CD14-positive monocyte (primary cell): Measurements from ENCODE around the gene MDM4. TPM values are rescaled to one million over a fixed set of nuclear protein-coding genes. Genes with fewer than 3 reads are reported as not detected.
A peak's percentile ranks its signal among the peaks of the same experiment; 100 is the strongest.

Experiments
- DNase-seq, 3 donors: peaks; one replicate each; pipeline ENCODE4 v3.0.0-alpha.2; 2011 to 2022
- H2AFZ ChIP-seq: 2 replicates; pipeline ENCODE4 v1.6.0; 2012; ENCODE audit warnings: mild to moderate bottlenecking, low read depth, low read length, inconsistent platforms; ENCODE audit not compliant: insufficient read depth, poor library complexity, severe bottlenecking
- H3K27ac ChIP-seq, 2 donors: 1 replicate in 1 of 2; 2 replicates in 1 of 2; pipeline ENCODE4 v1.5.1; 2012 to 2013; ENCODE audit warnings: low read length in 2 of 2, control low read depth in 1 of 2, inconsistent platforms in 1 of 2, low read depth in 1 of 2, mild to moderate bottlenecking in 1 of 2
- H3K27me3 ChIP-seq, 2 donors: one replicate each; pipeline versions ENCODE4 v1.6.0 to v1.6.1; 2011 to 2013; ENCODE audit warnings: low read length in 2 of 2; ENCODE audit not compliant: control insufficient read depth in 2 of 2, insufficient read depth in 2 of 2
- H3K36me3 ChIP-seq, 2 donors: replicated peaks in 1 of 2; 1 replicate in 1 of 2; 2 replicates in 1 of 2; pipeline versions ENCODE4 v1.5.1 to v1.6.1; 2012 to 2013; ENCODE audit warnings: low read length in 2 of 2, control low read depth in 1 of 2, inconsistent platforms in 1 of 2, mild to moderate bottlenecking in 1 of 2; ENCODE audit not compliant: insufficient read depth in 2 of 2, control insufficient read depth in 1 of 2
- H3K4me1 ChIP-seq, 2 donors: 1 replicate in 1 of 2; 2 replicates in 1 of 2; pipeline versions ENCODE4 v1.5.1 to v1.6.1; 2012 to 2013; ENCODE audit warnings: low read length in 2 of 2, control low read depth in 1 of 2, inconsistent platforms in 1 of 2, mild to moderate bottlenecking in 1 of 2, moderate library complexity in 1 of 2; ENCODE audit not compliant: insufficient read depth in 2 of 2, control insufficient read depth in 1 of 2
- H3K4me2 ChIP-seq: replicated peaks from 2 replicates; pipeline ENCODE3; 2012; ENCODE audit warnings: low read length, moderate library complexity, mild to moderate bottlenecking; ENCODE audit not compliant: poor library complexity, severe bottlenecking; ENCODE audit errors: extremely low read depth
- H3K4me3 ChIP-seq, 3 experiments: fragments of 200-600 bp in 1 of 3; sonication (generic) in 1 of 3; replicated peaks in 1 of 3; 1 replicate in 2 of 3; 2 replicates in 1 of 3; pipeline ENCODE4 v1.5.1; 2011 to 2013; ENCODE audit warnings: low read length in 3 of 3, mild to moderate bottlenecking in 3 of 3, control low read depth in 2 of 3, low read depth in 2 of 3, inconsistent platforms in 1 of 3, moderate library complexity in 1 of 3
- H3K79me2 ChIP-seq: 2 replicates; pipeline ENCODE4 v1.6.0; 2012; ENCODE audit warnings: mild to moderate bottlenecking, control low read depth, inconsistent platforms, low read length, moderate library complexity; ENCODE audit not compliant: insufficient read depth
- H3K9ac ChIP-seq: 2 replicates; pipeline ENCODE4 v1.6.0; 2017; ENCODE audit warnings: low read length, mild to moderate bottlenecking; ENCODE audit not compliant: insufficient read depth, poor library complexity, severe bottlenecking
- H3K9me3 ChIP-seq, 2 donors: replicated peaks in 1 of 2; 1 replicate in 1 of 2; 2 replicates in 1 of 2; pipeline versions ENCODE4 v1.5.1 to v1.6.1; 2012 to 2013; ENCODE audit warnings: low read length in 2 of 2, control low read depth in 1 of 2; ENCODE audit not compliant: control insufficient read depth in 1 of 2, insufficient read depth in 1 of 2
- H4K20me1 ChIP-seq: 2 replicates; pipeline ENCODE4 v1.6.0; 2012; ENCODE audit warnings: mild to moderate bottlenecking, low read length, control low read depth, moderate library complexity; ENCODE audit not compliant: insufficient read depth
- H3K27ac Mint-ChIP-seq, 7 donors: one replicate each; pipeline ENCODE4 v1.8.0; 2020; ENCODE audit warnings: mild to moderate bottlenecking in 7 of 7, mixed read lengths in 7 of 7, moderate library complexity in 6 of 7, inconsistent platforms in 2 of 7
- H3K27me3 Mint-ChIP-seq, 3 donors: one replicate each; pipeline ENCODE4 v1.8.0; 2021 to 2022; ENCODE audit warnings: low read depth in 3 of 3, mild to moderate bottlenecking in 3 of 3, mixed read lengths in 3 of 3, moderate library complexity in 3 of 3, inconsistent platforms in 1 of 3
- H3K36me3 Mint-ChIP-seq, 2 donors: one replicate each; pipeline ENCODE4 v1.8.0; 2020; ENCODE audit warnings: mixed read lengths in 2 of 2, inconsistent platforms in 1 of 2, mild to moderate bottlenecking in 1 of 2
- H3K4me1 Mint-ChIP-seq: one replicate; pipeline ENCODE4 v1.8.0; 2020; ENCODE audit warnings: mild to moderate bottlenecking, mixed read lengths
- H3K4me3 Mint-ChIP-seq, 2 donors: one replicate each; pipeline ENCODE4 v1.8.0; 2020; ENCODE audit warnings: mild to moderate bottlenecking in 2 of 2, mixed read lengths in 2 of 2, moderate library complexity in 1 of 2
- H3K9me3 Mint-ChIP-seq, 7 donors: one replicate each; pipeline ENCODE4 v1.8.0; 2020 to 2022; ENCODE audit warnings: mixed read lengths in 7 of 7, mild to moderate bottlenecking in 6 of 7, moderate library complexity in 6 of 7, inconsistent platforms in 2 of 7
- WGBS: methylation state at CpG from one replicate; pipeline ENCODE4 v1.1.5; 2013; ENCODE audit warnings: missing lambda C conversion rate; ENCODE audit not compliant: insufficient coverage; 5-methylcytosine and 5-hydroxymethylcytosine counted together
- intact Hi-C, 2 donors: fragments of 100-400 bp; cut with micrococcal nuclease; formaldehyde crosslinking; loops; one replicate each; pipeline versions ENCODE4 v1.15.0 to v1.15.1; 2023
- polyA plus RNA-seq, 3 donors: library from polyadenylated mRNA; depleted of rRNA in 1 of 3; unstranded in 2 of 3; stranded (reverse) in 1 of 3; fragments of 300-500 nt in 2 of 3; fragments of >200 nt in 1 of 3; fragmentation: Illumina TruSeq in 2 of 3; gene quantifications; 1 replicate in 2 of 3; 2 replicates in 1 of 3; pipeline ENCODE4 v1.2.3, GENCODE V29; 2012 to 2021
- TF ChIP-seq, protein P1 (sequence below): fragments of 200-600 bp; IDR thresholded peaks from one replicate; pipeline ENCODE4 v1.8.0; 2022; ENCODE audit warnings: antibody characterized with exemption, mild to moderate bottlenecking

The MDM4 gene
- polyA plus RNA-seq, 3 donors, result 7.8 to 37.0 (median 10.2) TPM

DNA sequence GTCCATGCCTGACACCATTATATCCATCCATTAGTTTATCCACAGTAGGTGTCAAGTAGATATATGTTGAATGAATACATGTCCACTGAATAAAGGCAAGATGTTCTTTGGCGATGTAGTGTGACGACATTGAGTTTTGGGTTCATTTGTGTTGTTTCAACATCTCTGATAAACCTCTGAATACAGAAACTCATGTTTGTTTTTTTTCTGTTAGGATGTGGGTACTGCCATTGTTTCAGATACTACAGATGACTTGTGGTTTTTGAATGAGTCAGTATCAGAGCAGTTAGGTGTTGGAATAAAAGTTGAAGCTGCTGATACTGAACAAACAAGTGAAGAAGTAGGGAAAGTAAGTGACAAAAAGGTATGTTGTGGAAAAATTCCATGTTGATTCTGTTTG is 28.1 kb downstream of the MDM4 start:
- H3K36me3 Mint-ChIP-seq, result peaks cover 85 to 89% of the 10 kb centered on the region in 2 donors
- Histone ChIP-seq H3K27ac (peak overlapping the region in 1 of 2 donors; percentile 40), H3K9me3 (no peaks in the 10 kb centered on the region), H3K4me3 (no peak overlapping the region), H4K20me1 (peaks cover 86% of the 10 kb centered on the region), H3K9ac (no peak overlapping the region), H3K4me1 (no peaks in the 10 kb centered on the region), H3K79me2 (peaks cover 22% of the 10 kb centered on the region), H3K27me3 (no peaks in the 10 kb centered on the region), H2AFZ (no peak overlapping the region), H3K4me2 (no peak overlapping the region), H3K36me3 (peaks cover 96 to 99% of the 10 kb centered on the region in 2 donors)
- intact Hi-C loops, result no loop called here
- no peak for DNase-seq
- no peaks in the 10 kb centered on the region for H3K27me3 Mint-ChIP-seq
- TF ChIP-seq, protein P1, sequence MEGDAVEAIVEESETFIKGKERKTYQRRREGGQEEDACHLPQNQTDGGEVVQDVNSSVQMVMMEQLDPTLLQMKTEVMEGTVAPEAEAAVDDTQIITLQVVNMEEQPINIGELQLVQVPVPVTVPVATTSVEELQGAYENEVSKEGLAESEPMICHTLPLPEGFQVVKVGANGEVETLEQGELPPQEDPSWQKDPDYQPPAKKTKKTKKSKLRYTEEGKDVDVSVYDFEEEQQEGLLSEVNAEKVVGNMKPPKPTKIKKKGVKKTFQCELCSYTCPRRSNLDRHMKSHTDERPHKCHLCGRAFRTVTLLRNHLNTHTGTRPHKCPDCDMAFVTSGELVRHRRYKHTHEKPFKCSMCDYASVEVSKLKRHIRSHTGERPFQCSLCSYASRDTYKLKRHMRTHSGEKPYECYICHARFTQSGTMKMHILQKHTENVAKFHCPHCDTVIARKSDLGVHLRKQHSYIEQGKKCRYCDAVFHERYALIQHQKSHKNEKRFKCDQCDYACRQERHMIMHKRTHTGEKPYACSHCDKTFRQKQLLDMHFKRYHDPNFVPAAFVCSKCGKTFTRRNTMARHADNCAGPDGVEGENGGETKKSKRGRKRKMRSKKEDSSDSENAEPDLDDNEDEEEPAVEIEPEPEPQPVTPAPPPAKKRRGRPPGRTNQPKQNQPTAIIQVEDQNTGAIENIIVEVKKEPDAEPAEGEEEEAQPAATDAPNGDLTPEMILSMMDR, result no peak
- H3K9me3 Mint-ChIP-seq, result no peaks in the 10 kb centered on the region
- peak overlapping the region in 1 of 7 donors; percentile 43 for H3K27ac Mint-ChIP-seq
- H3K4me1 Mint-ChIP-seq, result peaks cover 3% of the 10 kb centered on the region
- WGBS, result no CpG with 5 or more reads among the region's 2 CpGs
- H3K4me3 Mint-ChIP-seq, result no peak overlapping the region

DNA sequence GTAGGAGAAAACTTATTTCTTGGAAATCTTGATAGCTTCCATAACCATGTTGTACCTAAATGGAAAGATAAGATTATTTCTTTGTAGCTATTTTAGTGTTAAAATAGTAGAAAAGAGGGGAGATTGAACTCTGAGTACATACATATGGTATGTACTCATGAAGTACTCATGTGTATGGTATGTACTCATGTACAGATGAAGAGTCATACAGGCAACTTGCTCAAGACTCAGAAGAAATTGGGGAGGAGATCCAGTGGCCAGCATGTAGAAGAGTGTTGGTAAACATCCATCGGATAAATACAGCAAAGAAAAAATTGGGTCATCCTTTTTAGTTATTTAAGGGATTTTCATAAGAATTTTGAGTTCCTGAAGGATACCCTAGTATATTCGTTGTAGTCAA is 29.0 kb downstream of the MDM4 start:
- Mint-ChIP-seq H3K27me3 (no peaks in the 10 kb centered on the region), H3K27ac (peak overlapping the region in 1 of 7 donors; percentile 54), H3K9me3 (no peaks in the 10 kb centered on the region), H3K36me3 (peaks cover 88 to 89% of the 10 kb centered on the region in 2 donors), H3K4me1 (peaks cover 3% of the 10 kb centered on the region), H3K4me3 (no peak overlapping the region)
- Histone ChIP-seq H3K4me2 (no peak overlapping the region), H2AFZ (no peak overlapping the region), H3K4me3 (no peak overlapping the region), H4K20me1 (peaks cover 94% of the 10 kb centered on the region), H3K4me1 (no peaks in the 10 kb centered on the region), H3K79me2 (peaks cover 27% of the 10 kb centered on the region), H3K9ac (no peak overlapping the region), H3K9me3 (no peaks in the 10 kb centered on the region), H3K36me3 (peaks cover 97 to 99% of the 10 kb centered on the region in 2 donors), H3K27ac (peak overlapping the region in 1 of 2 donors; percentile 40), H3K27me3 (no peaks in the 10 kb centered on the region)
- DNase-seq, result no peak
- 100% methylated on average over 1 of the region's 2 CpGs for WGBS
- intact Hi-C loops, result no loop called here
- TF ChIP-seq, protein P1, result no peak
